BLaER1 (cell line): ENCODE data around the gene TRDMT1.

ENCODE experiments used
- H3K27ac ChIP-seq: shearing (Covaris generic); formaldehyde crosslinking; 2 replicates; pipeline ENCODE4 v1.8.1; 2022
- H3K27me3 ChIP-seq: shearing (Covaris generic); formaldehyde crosslinking; 2 replicates; pipeline ENCODE4 v1.8.1; 2022
- H3K36me3 ChIP-seq: shearing (Covaris generic); formaldehyde crosslinking; 2 replicates; pipeline ENCODE4 v1.8.1; 2022
- H3K4me1 ChIP-seq: shearing (Covaris generic); formaldehyde crosslinking; 2 replicates; pipeline ENCODE4 v1.8.1; 2022
- H3K4me2 ChIP-seq: shearing (Covaris generic); formaldehyde crosslinking; 2 replicates; pipeline ENCODE4 v1.8.1; 2022
- H3K4me3 ChIP-seq: shearing (Covaris generic); formaldehyde crosslinking; 2 replicates; pipeline ENCODE4 v1.8.1; 2022
- H3K9ac ChIP-seq: shearing (Covaris generic); formaldehyde crosslinking; 2 replicates; pipeline ENCODE4 v1.8.1; 2022
- H3K9me3 ChIP-seq: shearing (Covaris generic); formaldehyde crosslinking; 2 replicates; pipeline ENCODE4 v1.8.1; 2022
- H4K20me1 ChIP-seq: shearing (Covaris generic); formaldehyde crosslinking; 2 replicates; pipeline ENCODE4 v1.8.1; 2022
- Cebpa-rat ChIP-seq: shearing (Covaris generic); IDR thresholded peaks from 2 replicates; pipeline ENCODE4 v1.8.1; 2022

The TRDMT1 gene

GRCh38 chr10:17161775-17162174, 39.7 kb downstream of the TRDMT1 start:
- Histone ChIP-seq H3K9ac (no peak overlapping the region), H3K27me3 (no peaks in the 10 kb centered on the region), H3K27ac (no peak overlapping the region), H3K4me3 (no peak overlapping the region), H3K4me1 (no peaks in the 10 kb centered on the region), H4K20me1 (no peaks in the 10 kb centered on the region), H3K9me3 (no peaks in the 10 kb centered on the region), H3K36me3 (no peaks in the 10 kb centered on the region), H3K4me2 (no peak overlapping the region)
- no peak for TF ChIP-seq Cebpa-rat

GRCh38 chr10:17157024-17157423, 44.4 kb downstream of the TRDMT1 start:
- Histone ChIP-seq H3K4me1 (no peaks in the 10 kb centered on the region), H3K27me3 (no peaks in the 10 kb centered on the region), H3K9me3 (no peaks in the 10 kb centered on the region), H3K36me3 (0 out of 2 replicates have a peak, but pooled peaks cover 3% of the 10 kb centered on the region), H3K4me2 (no peak overlapping the region), H3K27ac (no peak overlapping the region), H3K9ac (no peak overlapping the region), H3K4me3 (no peak overlapping the region), H4K20me1 (no peaks in the 10 kb centered on the region)
- TF ChIP-seq Cebpa-rat = no peak

- H3K36me3 ChIP-seq = 0 out of 2 replicates have a peak, but pooled peaks cover 3% of the 10 kb centered on the region
- no peak overlapping the region for H3K27ac ChIP-seq
Measured at GRCh38 chr10:17155826-17156225, 45.6 kb downstream of the TRDMT1 start.

GRCh38 chr10:17154116-17154515, 47.4 kb downstream of the TRDMT1 start:
- Histone ChIP-seq H3K4me2 (no peak overlapping the region), H3K9ac (no peak overlapping the region), H4K20me1 (no peaks in the 10 kb centered on the region), H3K9me3 (no peaks in the 10 kb centered on the region), H3K4me1 (no peaks in the 10 kb centered on the region), H3K36me3 (0 out of 2 replicates have a peak, but pooled peaks cover 3% of the 10 kb centered on the region), H3K27ac (no peak overlapping the region), H3K4me3 (no peak overlapping the region), H3K27me3 (no peaks in the 10 kb centered on the region)
- no peak for TF ChIP-seq Cebpa-rat

More at GRCh38 chr10:17155826-17156225, 45.6 kb downstream of the TRDMT1 start:
- no peaks in the 10 kb centered on the region for H3K9me3 ChIP-seq
- H4K20me1 ChIP-seq = no peaks in the 10 kb centered on the region
- TF ChIP-seq Cebpa-rat = no peak
- no peaks in the 10 kb centered on the region for H3K4me1 ChIP-seq
- H3K27me3 ChIP-seq = no peaks in the 10 kb centered on the region
- H3K4me3 ChIP-seq = no peak overlapping the region
- no peak overlapping the region for H3K4me2 ChIP-seq
- no peak overlapping the region for H3K9ac ChIP-seq

- Histone ChIP-seq H3K4me1 (no peaks in the 10 kb centered on the region), H3K4me3 (no peak overlapping the region), H3K36me3 (0 out of 2 replicates have a peak, but pooled peaks cover 3% of the 10 kb centered on the region), H3K27ac (no peak overlapping the region), H3K9ac (no peak overlapping the region), H4K20me1 (no peaks in the 10 kb centered on the region), H3K27me3 (no peaks in the 10 kb centered on the region), H3K9me3 (no peaks in the 10 kb centered on the region), H3K4me2 (no peak overlapping the region)
- TF ChIP-seq Cebpa-rat = no peak
Measured at GRCh38 chr10:17153321-17153720, 48.2 kb downstream of the TRDMT1 start.

GRCh38 chr10:17151716-17152115, 49.8 kb downstream of the TRDMT1 start:
- H3K9ac ChIP-seq = no peak overlapping the region
- 0 out of 2 replicates have a peak, but pooled peaks cover 3% of the 10 kb centered on the region for H3K36me3 ChIP-seq
- no peak overlapping the region for H3K27ac ChIP-seq
- no peak overlapping the region for H3K4me2 ChIP-seq
- H3K4me3 ChIP-seq = no peak overlapping the region
- TF ChIP-seq Cebpa-rat = no peak
- H4K20me1 ChIP-seq = no peaks in the 10 kb centered on the region
- no peaks in the 10 kb centered on the region for H3K4me1 ChIP-seq
- no peaks in the 10 kb centered on the region for H3K9me3 ChIP-seq
- no peaks in the 10 kb centered on the region for H3K27me3 ChIP-seq

- no peaks in the 10 kb centered on the region for H3K27me3 ChIP-seq
- no peak overlapping the region for H3K27ac ChIP-seq
- no peaks in the 10 kb centered on the region for H3K4me1 ChIP-seq
- no peaks in the 10 kb centered on the region for H3K9me3 ChIP-seq
- H3K36me3 ChIP-seq = 0 out of 2 replicates have a peak, but pooled peaks cover 3% of the 10 kb centered on the region
- H3K4me2 ChIP-seq = no peak overlapping the region
- H3K9ac ChIP-seq = no peak overlapping the region
- H4K20me1 ChIP-seq = no peaks in the 10 kb centered on the region
- TF ChIP-seq Cebpa-rat = no peak
- H3K4me3 ChIP-seq = no peak overlapping the region
Measured at GRCh38 chr10:17147884-17148489, 53.5 kb downstream of the TRDMT1 start.

GRCh38 chr10:17146892-17147291, 54.6 kb downstream of the TRDMT1 start:
- Histone ChIP-seq H3K27me3 (no peaks in the 10 kb centered on the region), H4K20me1 (no peaks in the 10 kb centered on the region), H3K4me3 (no peak overlapping the region), H3K4me1 (no peaks in the 10 kb centered on the region), H3K27ac (no peak overlapping the region), H3K9ac (no peak overlapping the region), H3K9me3 (no peaks in the 10 kb centered on the region), H3K36me3 (no peaks in the 10 kb centered on the region), H3K4me2 (no peak overlapping the region)
- TF ChIP-seq Cebpa-rat = no peak

- Histone ChIP-seq H3K27me3 (no peaks in the 10 kb centered on the region), H3K9ac (no peak overlapping the region), H3K9me3 (peaks cover 6% of the 10 kb centered on the region; the same call in 1 of the 2 replicates), H3K4me2 (no peak overlapping the region), H4K20me1 (no peaks in the 10 kb centered on the region), H3K4me1 (no peaks in the 10 kb centered on the region), H3K4me3 (no peak overlapping the region), H3K36me3 (no peaks in the 10 kb centered on the region), H3K27ac (no peak overlapping the region)
- no peak for TF ChIP-seq Cebpa-rat
Measured at GRCh38 chr10:17145239-17145638, 56.2 kb downstream of the TRDMT1 start.

- H3K27ac ChIP-seq = no peak overlapping the region
- H3K36me3 ChIP-seq = no peaks in the 10 kb centered on the region
- H4K20me1 ChIP-seq = no peaks in the 10 kb centered on the region
Measured at GRCh38 chr10:17144757-17145156, 56.7 kb downstream of the TRDMT1 start.

GRCh38 chr10:17144032-17144431, 57.4 kb downstream of the TRDMT1 start:
- Histone ChIP-seq H3K27me3 (no peaks in the 10 kb centered on the region), H3K4me1 (no peaks in the 10 kb centered on the region), H3K4me2 (no peak overlapping the region), H3K27ac (no peak overlapping the region), H3K4me3 (no peak overlapping the region), H3K36me3 (no peaks in the 10 kb centered on the region), H3K9ac (no peak overlapping the region), H3K9me3 (peaks cover 6% of the 10 kb centered on the region; the same call in 1 of the 2 replicates), H4K20me1 (no peaks in the 10 kb centered on the region)
- no peak for TF ChIP-seq Cebpa-rat

More at GRCh38 chr10:17144757-17145156, 56.7 kb downstream of the TRDMT1 start:
- Histone ChIP-seq H3K4me2 (no peak overlapping the region), H3K27me3 (no peaks in the 10 kb centered on the region), H3K9me3 (peaks cover 6% of the 10 kb centered on the region; the same call in 1 of the 2 replicates), H3K9ac (no peak overlapping the region), H3K4me3 (no peak overlapping the region), H3K4me1 (no peaks in the 10 kb centered on the region)
- no peak for TF ChIP-seq Cebpa-rat
